OCI-LY1 (cell line): ENCODE results near the gene CCDC88B.

ENCODE experiments used
- H2AFZ ChIP-seq: fragments of 200-600 bp; sonication (generic), shearing (Covaris generic); 2 replicates; pipeline ENCODE4 v1.6.0; 2014; ENCODE audit warnings: antibody characterized with exemption, mild to moderate bottlenecking, low read length
- H3F3A ChIP-seq: fragments of 200-600 bp; sonication (generic), shearing (Covaris generic); 2 replicates; pipeline ENCODE4 v1.6.0; 2014; ENCODE audit warnings: mild to moderate bottlenecking, antibody characterized with exemption, low read length, moderate library complexity; ENCODE audit not compliant: insufficient read depth
- H3K27ac ChIP-seq: fragments of 200-600 bp; sonication (generic); 2 replicates; pipeline ENCODE4 v1.5.1; 2014; ENCODE audit warnings: low read length, mixed run types, mild to moderate bottlenecking, low read depth; ENCODE audit not compliant: poor library complexity, severe bottlenecking
- H3K27me3 ChIP-seq: fragments of 200-600 bp; sonication (generic); 2 replicates; pipeline ENCODE4 v1.6.0; 2014; ENCODE audit warnings: antibody characterized with exemption, mild to moderate bottlenecking, low read length, moderate library complexity; ENCODE audit not compliant: insufficient read depth
- H3K36me3 ChIP-seq: fragments of 200-600 bp; sonication (generic); 2 replicates; pipeline ENCODE4 v1.6.1; 2014; ENCODE audit warnings: mild to moderate bottlenecking, antibody characterized with exemption, low read length, moderate library complexity, mixed read lengths; ENCODE audit not compliant: insufficient read depth
- H3K4me1 ChIP-seq: fragments of 200-600 bp; sonication (generic); 2 replicates; pipeline ENCODE4 v1.5.1; 2014; ENCODE audit warnings: mild to moderate bottlenecking, low read length, moderate library complexity; ENCODE audit not compliant: insufficient read depth, severe bottlenecking
- H3K4me2 ChIP-seq: fragments of 200-600 bp; sonication (generic), shearing (Covaris generic); 2 replicates; pipeline ENCODE4 v1.6.1; 2014; ENCODE audit warnings: low read length
- H3K4me3 ChIP-seq: fragments of 200-600 bp; sonication (generic); 2 replicates; pipeline ENCODE4 v1.5.1; 2014; ENCODE audit warnings: low read length, low read depth, mild to moderate bottlenecking, mixed read lengths; ENCODE audit not compliant: poor library complexity, severe bottlenecking
- H3K79me2 ChIP-seq: fragments of 200-600 bp; shearing (Covaris generic); 2 replicates; pipeline ENCODE4 v1.6.1; 2016; ENCODE audit warnings: mixed run types, low read length, mixed read lengths; ENCODE audit not compliant: insufficient read depth
- H3K9ac ChIP-seq: fragments of 200-600 bp; sonication (generic), shearing (Covaris generic); 2 replicates; pipeline ENCODE4 v1.6.1; 2014; ENCODE audit warnings: mild to moderate bottlenecking, low read length, mixed read lengths
- H3K9me2 ChIP-seq: fragments of 200-600 bp; sonication (generic), shearing (Covaris generic); 2 replicates; pipeline ENCODE4 v1.6.1; 2014; ENCODE audit warnings: low read depth, mild to moderate bottlenecking, low read length, mixed read lengths
- H3K9me3 ChIP-seq: fragments of 200-600 bp; shearing (Covaris generic); 2 replicates; pipeline ENCODE4 v1.6.1; 2014; ENCODE audit warnings: low read length, mixed read lengths
- H4K20me1 ChIP-seq: fragments of 200-600 bp; sonication (generic), shearing (Covaris generic); 2 replicates; pipeline ENCODE4 v1.6.0; 2016; ENCODE audit warnings: mild to moderate bottlenecking, low read length; ENCODE audit not compliant: insufficient read depth
- CTCF ChIP-seq: fragments of 200-600 bp; sonication (generic), shearing (Covaris generic); IDR thresholded peaks from 2 replicates; pipeline ENCODE4 v1.5.1; 2017; ENCODE audit warnings: mild to moderate bottlenecking, antibody characterized with exemption, low read length, moderate library complexity, mixed read lengths
- EZH2 ChIP-seq: fragments of 200-600 bp; sonication (generic), shearing (Covaris generic); IDR thresholded peaks from 2 replicates; pipeline ENCODE4 v1.8.0; 2017; ENCODE audit warnings: borderline replicate concordance, mixed run types, mild to moderate bottlenecking, antibody characterized with exemption, low read length, moderate library complexity, mixed read lengths

Gene CCDC88B

GRCh38 chr11:64369440-64370421 lies 29.7 kb downstream of the CCDC88B start:
- no peak overlapping the region for H2AFZ ChIP-seq
- H3K4me2 ChIP-seq: no peak overlapping the region
- H3F3A ChIP-seq: no peaks in the 10 kb centered on the region
- H3K79me2 ChIP-seq: no peaks in the 10 kb centered on the region
- peaks cover 41% of the 10 kb centered on the region for H3K36me3 ChIP-seq
- H3K9ac ChIP-seq: no peak overlapping the region
- no peak for TF ChIP-seq CTCF
- no peak for TF ChIP-seq EZH2
- no peaks in the 10 kb centered on the region for H4K20me1 ChIP-seq
- H3K4me1 ChIP-seq: no peaks in the 10 kb centered on the region
- no peak overlapping the region for H3K4me3 ChIP-seq
- H3K27ac ChIP-seq: no peak overlapping the region
- H3K9me2 ChIP-seq: no peaks in the 10 kb centered on the region
- H3K9me3 ChIP-seq: no peaks in the 10 kb centered on the region
- H3K27me3 ChIP-seq: no peaks in the 10 kb centered on the region

- Histone ChIP-seq H3K9ac (no peak overlapping the region), H3K4me1 (no peaks in the 10 kb centered on the region), H3K36me3 (peaks cover 28% of the 10 kb centered on the region), H3F3A (no peaks in the 10 kb centered on the region), H3K27ac (no peak overlapping the region), H4K20me1 (no peaks in the 10 kb centered on the region), H3K9me2 (no peaks in the 10 kb centered on the region), H3K4me3 (no peak overlapping the region), H3K27me3 (no peaks in the 10 kb centered on the region), H2AFZ (no peak overlapping the region), H3K79me2 (no peaks in the 10 kb centered on the region), H3K4me2 (no peak overlapping the region), H3K9me3 (no peaks in the 10 kb centered on the region)
- TF ChIP-seq CTCF (no peak), EZH2 (no peak)
Measured at GRCh38 chr11:64371201-64371600, 31.2 kb downstream of the CCDC88B start.

GRCh38 chr11:64372021-64372420 lies 32.0 kb downstream of the CCDC88B start:
- no peak overlapping the region for H2AFZ ChIP-seq
- no peaks in the 10 kb centered on the region for H3F3A ChIP-seq
- no peak overlapping the region for H3K9ac ChIP-seq
- no peaks in the 10 kb centered on the region for H3K27me3 ChIP-seq
- no peaks in the 10 kb centered on the region for H4K20me1 ChIP-seq
- H3K4me2 ChIP-seq: no peak overlapping the region
- H3K9me3 ChIP-seq: no peaks in the 10 kb centered on the region
- TF ChIP-seq CTCF: no peak
- TF ChIP-seq EZH2: no peak
- no peaks in the 10 kb centered on the region for H3K4me1 ChIP-seq
- no peak overlapping the region for H3K4me3 ChIP-seq
- peaks cover 21% of the 10 kb centered on the region for H3K36me3 ChIP-seq
- no peak overlapping the region for H3K27ac ChIP-seq
- H3K9me2 ChIP-seq: no peaks in the 10 kb centered on the region
- no peaks in the 10 kb centered on the region for H3K79me2 ChIP-seq
